Measurements from ENCODE around the gene C5.
"Not testable (repeated sequence)": the region's sequence is repeated elsewhere in the genome, so short reads cannot be mapped to it uniquely, and the experiment has no call there.

The C5 gene

DNA sequence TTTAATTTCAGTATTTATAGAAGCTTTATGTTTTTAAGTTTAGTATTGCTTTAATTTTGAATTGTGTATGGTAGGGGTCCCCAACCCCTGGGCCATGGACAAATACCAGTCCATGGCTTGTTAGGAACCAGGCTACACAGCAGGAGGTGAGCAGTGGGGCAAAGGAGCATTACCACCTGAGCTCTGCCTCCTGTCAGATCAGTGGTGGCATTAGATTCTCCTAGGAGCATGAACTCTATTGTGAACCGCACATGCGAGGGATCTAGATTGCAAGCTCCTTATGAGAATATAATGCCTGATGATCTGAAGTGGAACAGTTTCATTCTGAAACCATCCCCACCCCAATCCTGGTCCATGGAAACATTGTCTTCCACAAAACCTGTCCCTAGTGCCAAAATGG is 1.9 kb downstream of the C5 start:
- DNase-seq: no peak

GRCh38 chr9:121038804-121039203 is 11.3 kb downstream of the C5 start:
- no peak for DNase-seq

DNA sequence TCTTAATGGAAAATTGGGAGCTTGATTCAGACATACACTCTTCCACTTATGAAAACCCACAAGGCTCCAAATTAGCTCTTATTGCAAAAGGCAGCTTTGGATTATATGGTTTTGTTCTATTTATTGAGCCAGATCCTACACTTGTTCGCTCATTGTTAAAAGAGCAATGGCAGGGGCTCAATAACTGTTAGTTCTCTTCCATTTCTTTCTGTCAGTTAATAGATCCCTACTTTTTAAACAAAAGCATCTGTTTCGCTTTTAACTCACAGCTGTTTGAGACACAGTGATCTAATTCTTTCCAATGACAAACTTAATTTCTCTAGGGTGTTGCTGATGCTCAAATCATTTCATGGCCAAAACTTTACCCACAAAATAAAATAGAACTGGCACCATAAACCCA is 11.7 kb downstream of the C5 start:
- no peak for DNase-seq

GRCh38 chr9:121035717-121036116 is 14.4 kb downstream of the C5 start:
- not testable (repeated sequence) for DNase-seq

GRCh38 chr9:121034529-121034928 is 15.5 kb downstream of the C5 start:
- DNase-seq: no peak

DNA sequence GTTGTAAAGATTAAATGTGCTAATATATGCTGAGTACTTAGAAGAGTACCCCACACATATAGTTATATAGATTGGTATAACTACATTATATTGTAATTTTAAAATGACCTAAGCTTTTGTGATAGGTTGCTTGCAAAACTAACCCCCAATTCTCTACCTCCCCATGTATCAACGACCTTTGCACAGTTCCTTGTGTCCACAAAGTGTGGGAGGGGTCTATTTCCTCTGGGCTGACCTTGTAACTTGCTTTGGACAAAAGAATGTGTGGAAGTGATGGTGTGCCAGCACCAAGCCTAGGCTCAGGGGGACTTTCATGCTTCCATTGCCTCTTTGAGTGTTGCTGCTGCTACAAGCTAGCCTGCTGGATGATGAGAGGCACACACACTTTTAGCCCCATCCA is 20.6 kb downstream of the C5 start:
- no peak for DNase-seq

GRCh38 chr9:121028285-121028684 is 21.8 kb downstream of the C5 start:
- not testable (repeated sequence) for DNase-seq

DNA sequence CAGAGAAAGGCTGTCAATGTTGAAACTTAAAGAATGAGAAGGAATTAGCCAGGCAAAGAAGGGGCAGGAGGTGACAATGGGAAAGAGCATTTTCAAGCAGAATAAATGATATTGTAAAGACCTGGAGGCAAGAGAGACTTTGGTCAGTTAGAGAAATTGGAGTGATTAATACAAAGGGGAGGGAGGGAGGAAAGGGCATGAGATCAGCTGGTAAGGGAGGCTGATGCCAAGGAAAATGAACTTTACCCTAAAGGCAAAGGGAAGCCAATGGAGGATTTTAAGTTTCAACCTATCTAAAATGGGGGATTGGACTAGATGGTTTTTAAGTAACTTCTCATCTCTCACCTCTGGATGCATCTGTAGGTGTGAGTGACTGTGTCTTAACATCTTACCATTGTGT is 23.3 kb downstream of the C5 start:
- DNase-seq: no peak

DNA sequence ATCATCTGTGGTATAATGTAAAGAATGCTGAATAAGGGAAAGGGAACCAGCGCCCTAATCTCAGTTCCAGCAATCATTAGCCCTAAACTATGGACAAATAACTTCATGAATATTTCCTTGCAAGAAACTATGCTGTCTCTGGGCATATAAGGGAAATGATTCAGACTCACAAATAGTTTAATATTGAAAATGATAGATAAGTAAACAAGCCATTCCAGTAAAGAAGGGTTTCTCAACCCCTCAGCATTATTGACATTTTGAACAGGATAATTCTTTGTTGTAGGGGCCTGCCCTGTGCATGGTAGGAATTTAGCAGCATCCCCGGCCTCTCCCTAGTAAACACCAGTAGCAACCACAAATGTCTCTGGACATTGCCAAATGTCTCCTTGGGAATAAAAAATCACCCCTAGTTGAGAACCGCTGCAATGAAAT is 23.8 kb downstream of the C5 start:
- no peak for DNase-seq

DNA sequence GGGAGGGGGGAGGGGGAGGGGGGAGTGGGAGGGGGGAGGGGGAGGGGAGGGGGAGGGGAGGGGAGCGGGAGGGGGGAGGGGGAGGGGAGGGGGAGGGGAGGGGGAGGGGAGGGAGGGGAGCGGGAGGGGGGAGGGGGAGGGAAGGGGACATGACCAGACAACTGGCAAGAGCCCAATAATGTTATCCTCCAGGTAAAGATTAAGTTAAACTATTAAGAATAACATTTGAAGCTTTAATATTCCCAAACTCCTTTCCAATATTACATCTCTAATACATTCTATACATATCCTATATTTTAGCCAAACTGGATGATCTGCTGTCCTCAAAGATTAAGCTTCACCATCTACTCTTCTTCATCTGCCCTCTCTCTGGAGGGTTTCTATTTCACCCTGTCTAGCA is 25.8 kb downstream of the C5 start:
- DNase-seq: no peak

DNA sequence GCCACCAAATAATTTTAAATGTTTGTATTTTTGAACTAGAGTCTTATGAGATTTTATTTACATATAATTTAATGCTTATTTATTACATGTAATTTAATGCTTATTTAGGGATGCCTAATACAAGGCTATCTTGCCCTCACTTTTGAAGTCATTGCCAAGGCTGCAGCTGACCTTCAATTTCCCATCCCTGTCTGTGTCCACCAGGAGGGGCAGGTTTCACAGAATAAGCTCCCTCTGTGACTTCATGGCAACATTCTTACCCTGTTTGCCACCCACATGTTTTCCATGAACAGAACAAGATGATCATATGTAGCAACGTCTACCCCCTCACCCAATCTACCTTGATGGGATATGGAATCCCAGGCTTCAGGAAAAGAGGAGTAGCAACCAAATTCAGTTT is 27.0 kb downstream of the C5 start:
- DNase-seq: no peak

- no peak for DNase-seq
Measured at GRCh38 chr9:121021301-121021700, 28.8 kb downstream of the C5 start.

DNA sequence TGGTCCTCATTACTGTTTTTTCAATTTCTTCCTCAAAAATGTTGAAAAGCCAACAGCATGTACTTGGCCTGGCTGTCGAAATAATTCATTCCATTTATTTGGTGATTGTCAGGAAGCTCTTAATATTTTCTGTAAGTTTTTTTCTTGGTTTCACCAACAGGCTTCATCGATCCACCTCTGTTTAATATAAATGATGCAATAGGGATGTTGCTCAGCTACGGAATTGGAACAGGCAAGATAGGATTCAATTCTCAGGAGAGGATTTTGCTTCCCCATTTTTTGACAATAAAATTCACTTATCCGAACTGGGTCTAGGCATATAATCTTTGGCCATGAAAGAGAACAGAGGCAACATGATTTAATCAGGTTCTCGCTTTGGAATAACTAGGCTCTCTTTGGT is 30.8 kb downstream of the C5 start:
- no peak for DNase-seq

DNA sequence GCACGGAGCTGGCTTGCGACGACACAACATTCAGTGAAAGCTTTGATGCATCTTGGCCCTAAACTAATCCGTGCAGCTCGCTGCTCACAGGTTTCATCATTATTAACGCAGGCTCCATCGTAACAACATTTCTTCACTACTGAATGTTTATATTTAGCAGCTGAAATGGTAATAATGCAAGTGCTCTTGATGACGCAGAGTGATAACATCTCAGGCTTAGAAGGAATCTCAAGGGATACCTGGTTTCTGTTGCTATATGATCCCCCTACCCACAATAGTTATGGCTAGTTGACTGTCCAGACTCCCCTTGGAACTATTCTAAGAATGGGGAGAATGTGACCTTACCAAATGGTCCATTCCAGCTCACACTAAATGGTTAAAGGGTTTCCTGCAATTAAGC is 36.2 kb downstream of the C5 start:
- no peak for DNase-seq

DNA sequence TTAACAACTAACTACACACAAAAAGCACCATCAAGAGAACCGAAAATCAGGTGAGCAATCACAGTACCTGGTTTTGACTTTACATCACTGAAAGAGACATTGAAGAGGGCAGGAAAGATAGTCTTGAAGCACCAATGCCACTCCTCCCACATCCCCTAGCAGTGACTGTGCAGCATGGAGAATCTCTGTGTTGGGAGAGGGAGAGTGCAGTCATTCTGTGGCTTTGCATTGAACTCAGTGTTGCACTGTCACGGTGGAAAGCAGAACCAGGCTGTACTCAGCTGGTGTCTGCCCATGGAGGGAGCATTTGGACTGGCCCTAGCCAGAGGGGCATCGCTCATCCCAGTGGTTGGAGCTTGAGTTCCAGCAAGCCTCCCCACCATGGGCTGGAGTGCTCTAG is 40.4 kb downstream of the C5 start:
- no peak for DNase-seq

- DNase-seq: no peak
Measured at GRCh38 chr9:120999317-120999716, 50.8 kb downstream of the C5 start.

DNA sequence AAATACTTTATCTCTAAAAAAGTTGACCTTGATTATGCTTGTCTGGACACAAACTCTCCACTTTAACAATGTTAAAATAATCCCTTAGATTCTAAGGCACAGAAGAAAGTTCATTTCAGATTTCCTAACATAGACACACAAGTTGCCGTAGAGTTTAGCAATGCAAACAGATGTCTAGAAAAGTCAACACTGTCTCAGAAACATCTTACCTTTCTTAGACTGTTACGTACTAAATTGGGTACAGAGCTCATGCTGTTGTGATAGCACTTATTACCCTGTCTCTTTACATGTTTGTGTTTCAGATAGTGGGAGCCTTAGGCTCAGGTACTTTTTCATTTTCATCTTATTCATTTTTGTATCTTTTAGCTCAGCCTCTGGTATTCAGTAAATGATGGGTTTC is 52.0 kb downstream of the C5 start:
- DNase-seq: no peak

GRCh38 chr9:120997502-120997901 is 52.6 kb downstream of the C5 start:
- no peak for DNase-seq

GRCh38 chr9:120996409-120996808 is 53.7 kb downstream of the C5 start:
- DNase-seq: no peak

DNA sequence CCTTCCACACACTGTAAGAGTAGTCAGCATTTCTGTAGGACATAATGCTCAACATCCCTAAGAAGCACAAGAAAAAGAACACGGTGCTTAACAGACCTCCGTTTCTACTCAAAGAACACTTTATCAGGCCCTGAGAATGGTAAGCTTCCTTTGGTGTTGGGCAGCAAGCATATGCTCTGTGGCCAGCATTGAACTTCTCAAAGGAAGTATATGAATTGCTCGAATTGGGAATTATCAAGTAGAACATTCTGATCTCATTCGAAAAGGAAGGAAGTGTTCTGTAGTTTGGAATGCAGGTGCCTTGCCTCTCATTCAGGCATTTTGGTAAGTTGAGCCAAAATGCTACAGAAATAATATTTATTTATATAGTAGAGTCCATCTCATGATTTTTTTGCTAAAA is 61.0 kb downstream of the C5 start:
- DNase-seq: no peak

- DNase-seq: no peak
Measured at GRCh38 chr9:120985819-120986222, 64.3 kb downstream of the C5 start.

GRCh38 chr9:120983259-120983837 is 66.7 kb downstream of the C5 start:
- no peak for DNase-seq

- DNase-seq: no peak
Measured at GRCh38 chr9:120982836-120983235, 67.2 kb downstream of the C5 start.

DNA sequence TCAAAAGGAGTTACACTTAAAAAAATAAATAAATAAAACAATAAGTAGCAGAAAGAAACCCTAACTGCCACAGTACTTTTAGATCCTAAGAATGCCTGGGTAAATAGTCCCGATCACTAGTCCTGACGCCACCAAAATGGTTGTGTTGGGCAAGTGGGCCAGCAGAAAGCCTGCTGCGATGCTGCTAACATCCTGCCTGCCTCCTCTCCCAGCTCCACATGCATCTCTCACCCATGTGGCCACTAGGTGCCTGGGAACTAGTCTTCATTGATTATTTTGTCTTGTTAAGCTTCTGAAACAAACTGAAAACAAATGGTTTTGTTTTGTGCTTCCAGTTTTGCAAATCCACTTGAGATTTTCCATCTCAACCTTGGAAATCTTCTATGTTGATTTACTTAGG is 69.1 kb downstream of the C5 start:
- DNase-seq: no peak

DNA sequence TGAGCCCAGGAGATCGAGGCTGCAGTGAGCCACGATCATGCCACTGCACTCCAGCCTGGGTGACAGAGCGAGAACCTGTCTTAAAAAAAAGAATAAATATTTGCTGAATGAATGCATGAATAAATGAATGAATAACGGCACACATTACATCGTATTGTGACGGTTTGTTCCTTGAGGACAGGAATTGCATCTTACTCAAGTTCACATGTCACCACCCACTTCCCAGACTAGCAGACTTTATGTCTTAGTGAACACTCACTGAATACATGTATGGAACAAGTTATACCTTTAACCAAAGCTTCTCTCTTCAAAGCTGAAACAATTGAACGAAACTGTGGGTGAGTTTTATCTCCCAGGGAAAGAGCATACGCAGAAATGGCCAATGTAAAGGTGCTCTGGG is 70.3 kb downstream of the C5 start:
- DNase-seq: no peak

DNA sequence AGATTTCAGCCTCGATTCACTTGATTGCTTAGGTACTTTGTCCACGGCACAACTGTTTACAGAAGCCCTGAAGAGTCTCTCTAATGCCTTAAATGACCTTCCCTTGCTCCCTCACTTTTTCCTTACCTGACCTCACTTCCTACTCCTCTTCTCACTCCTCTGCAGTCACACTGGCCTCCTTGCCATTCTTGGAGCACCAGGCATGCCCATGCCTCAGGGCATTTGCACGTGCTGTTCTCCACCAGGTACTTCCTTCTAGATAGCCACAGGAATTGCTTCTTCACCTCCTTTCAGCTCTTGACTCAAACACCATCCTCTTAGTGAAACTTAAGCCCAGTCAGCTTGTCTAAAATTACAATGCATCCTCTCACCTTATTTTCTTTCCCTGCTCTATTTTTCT is 71.1 kb downstream of the C5 start:
- no peak for DNase-seq

Measured in CD4-positive, alpha-beta T cell treated with Interleukin-10 for 1 hour (primary cell).